HG02852 (cell line): ENCODE data around the gene RBMS1.
"Not testable (repeated sequence)": the region's sequence is repeated elsewhere in the genome, so short reads cannot be mapped to it uniquely, and the experiment has no call there.

Source experiments
- ATAC-seq: cut with Tn5 transposase; IDR thresholded peaks from one replicate; pipeline ENCODE4 v1.9.1; 2021; ENCODE audit warnings: mild to moderate bottlenecking, moderate library complexity; ENCODE audit not compliant: unreplicated experiment

Gene RBMS1

DNA sequence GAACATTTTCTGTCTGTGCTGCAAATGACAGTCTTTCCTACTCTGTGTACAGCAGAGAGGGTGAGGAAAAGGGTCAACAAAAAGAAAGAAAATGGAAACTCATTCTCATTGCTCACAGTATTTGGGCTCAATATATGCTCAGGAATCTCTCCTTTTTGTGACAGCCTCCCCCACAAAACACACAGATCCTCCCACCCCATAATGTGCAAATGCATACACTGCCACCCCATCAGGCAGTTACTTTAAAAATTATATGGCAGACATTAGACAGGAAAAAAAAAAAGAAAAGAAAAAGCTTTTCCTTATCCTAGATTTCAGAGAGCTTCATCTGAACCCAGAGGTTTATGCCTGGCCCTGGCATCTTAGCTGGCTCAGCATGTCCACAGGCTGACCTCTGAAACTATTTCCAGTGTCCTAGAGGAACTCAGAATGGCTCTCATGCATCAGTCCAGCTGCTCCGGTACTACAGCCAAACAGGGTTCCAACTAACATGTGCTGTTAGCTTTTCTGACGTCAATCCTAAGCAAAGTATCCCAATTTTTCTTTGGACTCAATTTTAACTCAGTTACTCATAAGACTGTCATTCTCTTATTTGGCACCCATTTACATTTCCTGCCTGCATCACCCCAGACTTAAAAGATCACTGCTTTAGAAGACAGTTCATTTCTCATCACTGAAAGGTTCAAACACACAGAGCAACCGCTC, 105.9 kb downstream of the RBMS1 start:
- no peak for ATAC-seq

DNA sequence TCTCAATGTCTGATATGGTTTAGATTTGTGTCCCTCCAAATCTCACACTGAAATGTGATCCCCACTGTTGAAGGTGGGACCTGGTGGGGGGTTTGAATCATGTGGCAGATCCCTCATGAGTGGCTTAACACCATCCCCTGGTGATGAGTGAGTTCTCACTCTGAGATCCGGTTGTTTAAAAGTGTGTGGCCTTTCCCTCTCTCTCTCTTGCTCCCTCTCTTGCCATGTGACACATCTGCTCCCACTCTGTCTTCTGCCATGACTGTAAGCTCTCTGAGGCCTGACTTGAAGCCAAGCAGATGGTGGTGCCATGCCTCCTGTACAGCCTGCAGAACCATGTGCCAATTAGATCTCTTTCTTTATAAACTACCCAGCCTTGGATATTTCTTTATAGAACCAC, 108.8 kb downstream of the RBMS1 start:
- ATAC-seq, result no peak

DNA sequence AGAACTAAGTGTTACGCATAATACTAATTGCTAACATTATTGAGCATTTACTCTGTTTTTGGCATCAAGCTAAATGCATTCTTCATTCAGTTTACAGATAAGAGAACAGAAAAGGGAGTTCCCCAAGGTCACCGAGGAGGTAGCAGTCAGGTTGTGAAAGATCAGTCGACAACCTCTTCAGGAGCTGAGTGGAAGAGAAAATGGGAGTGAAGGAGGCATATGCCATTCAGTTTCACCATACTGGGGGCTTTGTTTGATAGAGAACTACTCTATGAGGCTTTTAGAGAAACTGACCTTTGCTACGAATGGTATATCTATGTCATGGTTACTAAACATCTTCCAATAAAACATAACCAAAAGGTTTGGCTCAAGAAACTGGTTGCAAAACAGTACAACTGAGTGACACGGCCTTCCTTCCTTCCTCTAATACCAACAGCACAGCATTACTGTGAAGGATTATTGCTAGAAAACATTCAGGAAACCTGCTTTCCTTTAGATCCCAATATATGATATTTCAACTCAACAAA, 112.1 kb downstream of the RBMS1 start:
- no peak for ATAC-seq

DNA sequence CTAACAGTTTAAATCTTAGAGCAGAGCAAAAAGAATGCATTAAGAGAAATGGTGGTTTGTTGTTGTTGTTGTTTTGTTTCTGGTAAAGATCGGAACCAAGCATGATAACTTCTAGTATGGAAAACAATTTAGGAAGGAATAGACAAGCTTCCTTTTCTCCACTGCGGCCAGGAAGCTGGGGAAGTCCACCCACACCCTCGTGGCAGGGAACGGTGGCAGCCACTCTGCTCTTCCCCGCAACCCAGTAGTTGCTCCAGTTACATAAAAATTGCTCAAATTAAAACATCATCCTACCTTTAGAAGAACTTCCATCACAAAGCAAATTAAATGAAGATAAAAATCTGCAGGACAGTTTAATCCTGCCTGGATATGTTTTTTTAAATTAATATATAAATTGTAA, 113.0 kb downstream of the RBMS1 start:
- no peak for ATAC-seq

DNA sequence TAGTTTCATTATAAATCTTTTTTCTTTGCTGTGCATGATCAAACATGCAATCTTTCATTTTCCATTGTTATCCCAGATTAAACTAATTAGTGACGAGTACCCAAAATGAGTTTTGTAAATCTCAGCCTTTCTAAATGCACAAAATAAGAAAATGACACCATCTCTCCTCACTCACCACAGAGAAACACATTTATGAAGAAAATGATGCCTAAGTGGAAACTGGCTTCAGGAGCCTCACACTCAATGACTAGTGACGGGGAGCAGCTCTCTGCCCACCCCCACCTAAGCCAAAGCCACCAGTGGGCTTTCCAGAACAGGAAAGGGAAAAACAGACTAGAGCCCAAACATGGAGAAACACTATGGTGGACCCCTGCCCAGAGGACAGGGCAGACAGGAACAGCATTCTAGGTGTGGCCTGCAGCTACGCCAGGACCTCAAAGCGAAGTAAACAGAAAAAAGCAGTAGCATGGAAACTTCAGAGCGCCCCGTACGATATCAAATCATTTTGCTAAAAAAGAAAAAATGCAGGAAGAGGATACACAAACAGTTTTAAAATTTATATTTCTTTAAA, 113.5 kb downstream of the RBMS1 start:
- ATAC-seq, result no peak

DNA sequence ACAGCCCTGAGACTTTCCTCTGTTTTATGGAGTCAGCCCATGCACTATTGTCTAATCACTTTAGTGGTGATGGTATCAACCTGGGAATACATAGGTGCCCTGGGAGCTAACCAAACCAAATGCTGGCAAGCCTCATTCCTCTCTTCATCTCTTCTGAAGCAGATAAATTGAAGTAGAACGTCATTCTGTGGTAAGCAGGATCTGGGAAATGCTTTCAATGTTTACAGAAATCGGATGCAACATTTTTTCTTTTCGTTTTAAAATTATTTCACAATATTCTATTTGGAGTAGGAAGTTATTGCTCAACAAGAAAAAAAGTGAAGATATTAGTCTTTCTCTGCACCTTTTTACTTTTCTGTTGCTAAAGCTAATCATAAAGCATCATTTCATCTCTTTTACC, 114.2 kb downstream of the RBMS1 start:
- ATAC-seq, result no peak

DNA sequence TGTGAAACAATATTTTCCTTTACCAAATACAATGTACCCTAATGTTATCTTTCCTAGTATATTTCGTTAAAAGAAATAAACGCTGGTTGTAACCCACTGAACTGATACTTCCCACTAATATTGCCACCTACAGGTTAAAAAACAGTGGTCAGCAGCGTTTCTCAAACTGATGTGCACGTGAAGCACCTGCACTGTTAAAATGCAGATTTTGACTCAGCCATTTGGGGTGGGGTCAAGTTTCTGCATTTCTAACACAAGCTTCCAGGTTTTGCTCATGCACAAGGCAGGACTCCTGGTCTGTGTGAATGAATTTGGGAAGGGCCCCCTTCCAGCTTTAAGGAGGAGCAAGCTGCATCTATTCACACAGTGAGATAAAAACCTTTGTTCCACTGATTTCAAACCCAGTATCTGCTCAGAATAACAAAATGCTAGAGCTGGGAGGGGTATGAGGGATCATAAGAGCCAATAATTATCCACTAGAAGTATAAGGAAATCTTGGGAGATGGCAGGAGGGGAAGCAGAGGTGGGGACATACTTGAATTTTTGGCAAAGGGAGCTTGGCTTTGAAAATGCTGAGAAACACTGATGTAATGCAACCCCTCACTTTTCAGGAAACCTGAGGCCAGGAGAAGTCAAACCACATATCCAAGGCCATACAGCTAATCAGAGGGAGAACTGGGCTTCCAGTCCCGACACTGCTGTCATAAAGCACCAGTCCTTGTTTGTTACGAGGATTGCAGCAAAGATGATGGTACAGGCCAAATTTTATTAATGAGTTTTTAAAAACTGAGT, 116.2 kb downstream of the RBMS1 start:
- no peak for ATAC-seq

DNA sequence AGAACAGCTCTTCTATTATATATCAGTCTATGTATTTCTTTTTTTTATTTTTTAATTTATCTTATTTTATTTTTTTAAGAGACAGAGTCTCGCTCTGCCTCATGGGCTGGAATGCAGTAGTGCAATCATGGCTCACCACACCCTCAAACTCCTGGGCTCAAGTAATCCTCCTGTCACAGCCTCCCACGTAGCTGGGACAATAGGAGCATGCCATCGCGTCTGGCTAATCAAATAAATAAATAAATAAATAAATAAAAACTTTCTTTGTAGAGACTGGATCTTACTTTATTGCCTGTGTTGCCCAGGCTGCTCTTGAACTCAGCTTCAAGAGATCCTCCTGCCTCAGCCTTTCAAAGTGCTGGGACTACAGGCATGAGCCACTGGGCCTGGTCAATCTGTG, 117.0 kb downstream of the RBMS1 start:
- no peak for ATAC-seq

DNA sequence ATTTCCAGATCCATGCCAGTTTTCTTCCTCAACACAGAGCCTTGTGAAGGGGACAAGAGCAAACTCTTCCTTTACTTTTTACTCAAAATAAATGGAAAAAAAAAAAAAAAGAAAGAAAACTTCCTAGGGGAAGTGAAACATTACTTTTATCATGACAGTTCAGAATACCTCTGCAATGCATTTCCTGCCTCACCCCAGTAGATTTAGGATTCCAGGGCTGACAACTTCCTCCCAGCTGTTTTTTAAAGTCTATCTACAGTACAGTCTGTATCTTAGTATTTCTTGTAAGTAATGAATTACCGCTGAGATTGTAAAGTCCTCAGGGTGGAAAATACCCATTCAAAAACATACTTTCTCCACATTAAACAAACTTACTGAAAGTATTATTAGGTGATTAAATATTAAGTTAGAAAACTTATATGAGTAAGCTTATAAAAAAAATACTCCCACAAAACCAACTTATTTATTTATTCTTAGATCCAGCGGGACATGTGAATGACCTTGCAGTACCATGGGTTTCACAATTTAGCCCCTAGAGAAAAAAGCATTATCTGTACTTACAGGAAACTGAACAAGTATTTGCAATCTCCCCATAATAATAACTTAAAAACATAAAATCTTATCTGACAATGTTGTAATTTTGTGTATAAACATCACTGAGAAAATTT, 117.7 kb downstream of the RBMS1 start:
- no peak for ATAC-seq

DNA sequence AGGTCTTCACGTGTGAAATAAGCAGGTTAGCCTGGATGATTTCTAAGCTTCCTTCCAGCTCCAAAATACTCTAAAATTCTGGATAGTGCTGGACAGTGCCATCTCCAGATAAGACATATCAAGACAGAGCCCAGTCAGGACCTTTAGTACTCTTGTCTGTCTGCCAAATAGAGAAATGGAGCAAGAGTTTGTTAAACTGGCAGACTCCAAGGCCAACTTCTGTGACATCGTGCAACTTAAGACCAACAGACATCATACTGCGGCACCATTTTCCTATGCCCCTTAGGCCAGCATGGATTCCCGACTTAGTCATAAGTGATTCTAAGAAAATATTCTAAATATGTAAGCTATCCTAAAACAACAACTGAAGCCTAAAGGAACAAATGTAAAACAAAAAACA, 118.6 kb downstream of the RBMS1 start:
- no peak for ATAC-seq

DNA sequence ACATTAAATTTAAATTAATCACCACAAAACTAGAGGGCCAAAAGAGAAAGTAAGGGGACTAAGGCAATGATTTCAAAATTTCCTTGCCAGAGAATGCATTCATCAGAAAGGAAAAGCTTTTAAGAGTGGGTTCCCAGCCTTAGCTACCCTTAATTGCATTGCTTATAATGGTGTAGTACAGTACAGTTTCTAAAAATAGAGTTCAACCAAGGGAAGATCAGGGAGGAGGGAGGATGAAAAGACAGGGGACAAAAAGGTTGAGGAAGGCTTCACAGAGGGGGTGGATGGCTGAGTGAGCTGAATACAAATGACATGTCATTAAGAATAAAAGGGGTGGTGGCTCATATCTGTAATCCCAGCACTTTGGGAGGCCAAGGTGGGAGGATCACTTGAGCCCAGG, 119.9 kb downstream of the RBMS1 start:
- ATAC-seq, result no peak

DNA sequence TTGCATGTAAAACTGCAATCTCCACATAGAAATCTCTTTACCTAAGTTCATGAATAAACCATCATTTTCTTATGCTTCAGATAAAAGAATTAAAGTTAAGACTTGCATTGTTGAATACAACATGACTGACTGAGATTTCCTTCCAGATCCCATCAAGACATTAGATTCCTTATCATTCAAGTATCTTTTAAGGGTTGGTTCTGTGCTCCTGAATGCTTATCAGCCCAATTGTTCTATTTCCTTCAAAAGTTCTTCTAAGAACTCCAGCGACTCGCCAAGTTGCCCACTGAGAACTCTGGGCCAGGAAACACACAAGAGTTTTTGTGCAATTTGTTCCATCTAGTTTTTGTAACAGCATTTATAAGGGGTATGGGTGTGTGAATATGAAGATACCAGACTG, 120.3 kb downstream of the RBMS1 start:
- ATAC-seq, result no peak

DNA sequence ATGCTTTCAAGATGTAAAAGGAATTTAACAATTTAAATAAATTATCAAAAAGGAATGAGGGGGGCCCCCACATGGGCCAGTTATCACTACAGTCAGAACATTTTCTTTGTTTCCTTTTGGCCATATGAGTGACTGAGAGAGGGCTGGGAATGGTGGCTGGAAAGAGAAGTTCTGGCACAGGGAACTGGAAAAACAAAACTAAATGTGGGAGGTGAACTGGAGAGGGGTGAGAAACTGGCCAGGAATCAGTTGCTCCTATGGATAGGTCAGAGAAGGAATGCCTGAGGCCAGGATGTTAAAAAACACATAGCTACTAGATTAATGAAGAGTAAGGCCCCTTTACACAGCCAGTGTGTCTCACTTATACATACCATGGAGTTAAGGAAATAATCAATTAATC, 121.0 kb downstream of the RBMS1 start:
- ATAC-seq, result no peak

DNA sequence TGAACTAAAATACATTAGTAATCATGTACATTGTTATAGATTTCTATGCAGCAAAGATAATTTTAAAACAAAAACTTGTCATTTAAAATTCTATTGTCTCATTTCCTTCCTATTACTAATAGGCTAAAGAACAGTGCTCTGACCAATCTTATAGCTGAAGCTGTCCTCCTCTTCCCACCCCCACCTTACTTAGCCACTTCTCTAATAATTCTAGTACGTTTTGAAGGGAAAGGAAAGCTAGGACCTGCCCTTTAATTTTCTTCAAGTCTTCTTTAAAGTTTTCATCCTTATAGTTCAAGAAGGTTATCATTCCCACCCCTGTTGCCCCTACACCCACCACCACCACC, 121.6 kb downstream of the RBMS1 start:
- no peak for ATAC-seq

DNA sequence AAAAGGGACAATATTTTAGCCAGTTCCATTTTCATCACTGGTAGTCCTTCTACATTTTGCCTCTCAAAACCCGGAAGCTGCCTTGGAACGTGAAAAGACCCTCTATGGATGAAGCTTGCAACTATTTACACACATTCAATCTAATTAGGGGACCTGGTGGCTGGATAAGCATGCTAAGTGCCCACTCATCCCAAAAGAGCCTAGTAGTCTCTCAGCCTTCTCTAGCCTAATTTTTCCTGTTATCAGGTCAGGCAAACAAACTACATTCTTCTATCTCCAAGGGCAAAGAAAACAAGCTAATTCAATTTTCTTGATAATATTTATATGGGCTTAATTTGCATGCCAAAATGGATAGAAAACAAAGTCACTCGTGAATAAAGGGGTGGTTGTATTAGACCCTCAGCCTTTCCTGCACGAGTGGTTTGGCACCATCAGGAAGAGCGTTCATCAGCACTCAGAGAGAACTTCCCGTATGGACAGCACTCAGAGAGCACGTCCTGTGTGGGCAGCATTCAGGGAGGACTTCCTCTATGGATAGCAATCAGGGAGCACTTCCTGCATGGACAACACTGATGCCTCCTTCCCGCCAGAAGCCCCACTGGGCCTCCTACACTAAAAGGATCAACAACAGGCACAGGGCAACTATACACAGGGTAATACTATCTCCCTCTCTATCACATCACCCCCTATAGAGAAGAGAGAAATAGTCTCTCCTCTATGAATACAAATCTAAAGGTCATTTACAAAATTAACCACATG, 122.2 kb downstream of the RBMS1 start:
- ATAC-seq, result no peak

DNA sequence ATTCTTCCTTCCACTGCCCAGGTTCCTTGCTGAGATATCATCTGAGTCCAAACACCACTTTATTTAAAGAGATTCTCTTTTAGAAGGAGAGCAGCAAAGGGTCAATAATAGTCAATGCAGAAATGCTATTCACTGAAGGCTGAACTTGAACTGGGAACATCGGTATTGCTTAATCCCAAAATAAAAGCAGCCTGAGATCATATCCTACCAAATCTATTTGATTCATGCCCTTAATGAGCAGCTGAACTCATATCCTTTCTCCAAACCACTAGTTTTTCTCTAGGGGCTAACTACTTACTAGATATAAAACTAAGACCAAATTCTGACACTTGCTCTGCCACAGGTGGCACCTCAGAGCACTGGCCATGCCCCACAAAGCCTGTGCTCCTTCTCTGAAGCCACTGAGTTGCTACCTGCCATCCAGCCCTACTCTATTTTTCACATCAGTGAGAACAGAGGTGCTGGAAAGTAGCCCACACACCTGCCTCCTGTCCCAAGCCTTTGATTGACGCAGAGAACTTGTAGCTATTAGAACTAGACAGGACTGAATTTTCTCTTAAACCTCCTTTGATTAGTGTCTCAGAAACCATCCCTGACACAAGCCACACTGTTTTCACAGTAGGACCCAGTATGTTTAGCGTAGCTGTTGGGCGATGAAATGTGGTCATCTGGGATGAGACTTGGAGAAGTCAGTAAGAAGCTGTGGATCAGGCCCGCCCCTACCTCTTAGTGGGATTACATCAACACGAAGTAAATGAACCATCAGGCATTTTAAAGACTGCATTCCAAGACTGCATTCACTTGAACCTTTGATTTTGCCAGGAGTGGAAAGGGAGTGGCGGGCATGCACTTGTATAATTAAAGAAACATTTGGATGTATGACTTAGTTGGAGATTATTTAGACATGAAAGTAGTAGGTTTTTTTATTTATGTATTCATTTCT, 124.3 kb downstream of the RBMS1 start:
- ATAC-seq, result no peak

DNA sequence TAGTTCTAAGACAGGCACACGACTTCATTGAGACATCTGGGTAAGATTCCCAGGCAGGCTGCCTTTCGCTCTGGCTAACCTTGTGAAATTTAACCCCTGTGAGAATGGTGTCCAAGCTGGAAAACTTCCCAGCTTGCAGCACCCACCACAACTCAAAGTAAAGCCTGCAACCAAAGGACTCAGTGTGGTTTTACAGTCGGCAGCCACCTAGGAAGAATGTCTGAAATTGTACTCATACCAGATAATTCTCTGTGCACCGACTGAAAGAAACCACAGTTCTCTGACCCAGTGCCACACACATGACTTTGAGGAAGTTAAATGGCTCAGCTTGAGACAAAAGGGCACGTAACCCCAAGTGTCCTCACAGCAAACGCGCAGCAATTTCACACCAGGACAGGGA, 125.7 kb downstream of the RBMS1 start:
- ATAC-seq, result no peak

DNA sequence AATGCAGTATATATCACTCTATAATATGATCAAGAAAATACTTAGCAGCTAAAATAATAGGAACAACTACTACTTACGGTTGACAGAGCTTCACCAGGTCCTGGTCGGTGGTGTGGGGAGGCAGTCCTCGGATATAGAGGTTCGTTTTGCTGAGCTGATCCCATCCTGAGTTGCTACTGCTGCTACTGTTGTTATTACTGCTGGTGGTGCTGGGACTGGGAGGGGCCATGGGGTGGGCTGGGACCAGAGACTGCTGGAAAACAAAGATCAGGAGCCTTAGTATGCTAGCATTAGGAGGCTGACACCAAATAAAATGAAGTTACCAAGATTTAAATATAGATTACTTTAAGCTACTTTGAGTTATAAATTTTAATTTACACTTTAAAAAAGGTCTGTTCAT, 126.5 kb downstream of the RBMS1 start:
- ATAC-seq, result not testable (repeated sequence)

DNA sequence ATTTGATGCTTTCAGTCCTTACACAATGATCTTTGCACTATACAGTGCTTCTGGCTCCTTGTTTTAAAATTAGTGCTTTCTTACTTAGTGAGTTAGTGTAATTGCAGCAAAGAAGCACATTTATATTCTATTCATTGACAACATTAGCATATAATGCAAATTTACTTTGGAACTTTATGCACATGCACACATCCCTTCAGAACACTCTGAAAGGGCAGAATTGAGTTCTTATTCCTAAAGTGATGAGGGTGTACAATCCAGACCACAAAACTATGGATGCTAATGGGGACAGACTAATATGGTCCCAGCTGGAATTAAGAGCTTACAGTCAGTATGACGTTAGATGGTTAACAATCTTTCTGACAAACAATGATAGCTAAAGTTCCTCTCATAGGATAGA, 127.1 kb downstream of the RBMS1 start:
- no peak for ATAC-seq
